Duodenal mucosa (tissue), 2 donors: ENCODE results near the gene PMF1.

ENCODE experiments used
- H3K27ac ChIP-seq: one replicate; pipeline ENCODE4 v1.7.0; 2013; ENCODE audit warnings: low read depth, low read length
- H3K27me3 ChIP-seq, 2 donors: one replicate each; pipeline ENCODE4 v1.7.0; 2013; ENCODE audit warnings: low read length in 2 of 2, control low read depth in 1 of 2; ENCODE audit not compliant: insufficient read depth in 2 of 2, control insufficient read depth in 1 of 2
- H3K36me3 ChIP-seq, 2 donors: one replicate each; pipeline ENCODE4 v1.7.0; 2013; ENCODE audit warnings: low read length in 2 of 2, control low read depth in 1 of 2; ENCODE audit not compliant: insufficient read depth in 2 of 2, control insufficient read depth in 1 of 2
- H3K4me1 ChIP-seq, 2 donors: one replicate each; pipeline ENCODE4 v1.7.0; 2013; ENCODE audit warnings: low read length in 2 of 2, control low read depth in 1 of 2; ENCODE audit not compliant: insufficient read depth in 2 of 2, control insufficient read depth in 1 of 2
- H3K4me3 ChIP-seq, 2 donors: one replicate each; pipeline ENCODE4 v1.7.0; 2013; ENCODE audit warnings: low read length in 2 of 2, low read depth in 1 of 2
- H3K9ac ChIP-seq, 2 donors: one replicate each; pipeline ENCODE4 v1.7.0; 2013; ENCODE audit warnings: low read length in 2 of 2, low read depth in 1 of 2
- H3K9me3 ChIP-seq, 2 donors: one replicate each; pipeline ENCODE4 v1.7.0; 2013; ENCODE audit warnings: low read length in 2 of 2, control low read depth in 1 of 2; ENCODE audit not compliant: control insufficient read depth in 1 of 2

PMF1 gene

DNA sequence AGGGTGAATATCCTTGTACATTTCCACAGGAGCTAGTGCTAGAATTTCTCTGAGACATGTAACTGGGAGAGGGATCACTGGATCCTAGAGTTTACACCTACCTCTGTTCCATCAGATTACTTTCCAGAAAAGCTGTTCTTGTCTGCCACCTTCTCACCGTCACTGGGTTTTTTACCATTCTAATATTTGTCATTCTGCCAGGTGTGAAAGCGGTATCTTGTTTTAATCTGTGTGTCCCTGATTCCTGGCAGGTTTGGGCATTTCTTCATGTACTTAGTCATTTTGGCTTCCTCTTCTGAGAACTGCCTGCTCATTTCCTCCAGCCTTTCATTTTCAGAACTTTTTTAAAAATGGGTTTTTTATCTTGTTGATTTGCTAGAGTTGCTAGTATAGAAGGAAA lies 5.1 kb downstream of the PMF1 start:
- no peaks in the 10 kb centered on the region for H3K27me3 ChIP-seq
- H3K4me3 ChIP-seq: no peak overlapping the region
- peaks cover 9 to 26% of the 10 kb centered on the region in 2 donors for H3K36me3 ChIP-seq
- H3K9me3 ChIP-seq: no peaks in the 10 kb centered on the region
- H3K27ac ChIP-seq: no peak overlapping the region
- H3K9ac ChIP-seq: no peak overlapping the region
- H3K4me1 ChIP-seq: peaks cover 7 to 13% of the 10 kb centered on the region in 2 donors

DNA sequence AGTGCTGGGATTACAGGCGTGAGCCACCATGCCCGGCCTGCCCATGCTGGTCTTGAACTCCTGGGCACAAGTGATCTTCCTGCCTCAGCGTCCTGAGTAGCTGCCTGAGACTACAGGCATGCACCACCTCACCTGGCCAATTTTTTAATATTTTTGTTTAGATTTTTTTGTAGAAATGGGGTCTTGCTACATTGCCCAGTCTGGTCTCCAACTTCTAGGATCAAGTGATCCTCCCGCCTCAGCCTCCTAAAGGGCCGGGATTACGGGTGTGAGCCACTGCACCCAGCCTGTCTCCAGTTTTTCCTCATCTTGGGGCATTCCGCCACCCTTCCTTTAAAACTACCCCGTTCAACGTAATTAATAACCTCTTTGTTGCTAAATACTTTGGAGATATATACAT lies 7.4 kb downstream of the PMF1 start:
- Histone ChIP-seq H3K36me3 (peaks cover 19 to 36% of the 10 kb centered on the region in 2 donors), H3K9me3 (no peaks in the 10 kb centered on the region), H3K4me3 (no peak overlapping the region), H3K27me3 (no peaks in the 10 kb centered on the region), H3K4me1 (peaks cover 0 to 7% of the 10 kb centered on the region in 2 donors), H3K27ac (no peak overlapping the region), H3K9ac (no peak overlapping the region)

DNA sequence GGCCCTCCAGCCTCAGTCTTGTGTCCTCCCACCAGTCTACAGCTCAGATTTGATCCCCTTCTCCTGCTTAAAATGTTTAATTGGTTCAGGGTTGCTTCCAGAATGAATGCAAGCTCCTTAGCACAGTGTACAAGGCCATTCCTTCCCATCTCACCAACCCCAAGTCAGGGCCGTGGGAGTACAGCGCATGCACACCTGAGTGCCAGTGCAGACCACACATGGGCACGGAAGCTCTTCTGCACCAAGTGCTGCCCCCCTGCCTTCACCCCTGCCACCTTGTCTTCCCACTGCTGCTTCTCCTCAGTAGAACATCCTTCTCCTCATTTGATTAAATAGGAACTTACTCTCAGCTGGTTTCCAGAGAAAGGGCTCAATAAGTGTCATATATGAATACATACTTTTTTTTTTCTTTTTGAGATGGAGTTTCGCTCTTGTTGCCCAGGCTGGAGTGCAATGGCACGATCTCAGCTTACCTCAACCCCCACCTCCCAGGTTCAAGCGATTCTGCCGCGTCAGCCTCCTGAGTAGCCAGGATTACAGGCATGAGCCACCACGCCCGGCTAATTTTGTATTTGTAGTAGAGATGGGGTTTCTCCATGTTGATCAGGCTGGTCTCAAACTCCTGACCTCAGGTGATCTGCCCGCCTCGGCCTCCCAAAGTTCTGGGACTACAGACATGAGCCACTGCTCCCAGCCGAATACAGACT lies 9.3 kb downstream of the PMF1 start:
- H3K27ac ChIP-seq: no peak overlapping the region
- H3K9ac ChIP-seq: no peak overlapping the region
- H3K4me1 ChIP-seq: peaks cover 0 to 7% of the 10 kb centered on the region in 2 donors
- H3K4me3 ChIP-seq: no peak overlapping the region
- no peaks in the 10 kb centered on the region for H3K9me3 ChIP-seq
- H3K36me3 ChIP-seq: peaks cover 19 to 45% of the 10 kb centered on the region in 2 donors
- H3K27me3 ChIP-seq: no peaks in the 10 kb centered on the region

DNA sequence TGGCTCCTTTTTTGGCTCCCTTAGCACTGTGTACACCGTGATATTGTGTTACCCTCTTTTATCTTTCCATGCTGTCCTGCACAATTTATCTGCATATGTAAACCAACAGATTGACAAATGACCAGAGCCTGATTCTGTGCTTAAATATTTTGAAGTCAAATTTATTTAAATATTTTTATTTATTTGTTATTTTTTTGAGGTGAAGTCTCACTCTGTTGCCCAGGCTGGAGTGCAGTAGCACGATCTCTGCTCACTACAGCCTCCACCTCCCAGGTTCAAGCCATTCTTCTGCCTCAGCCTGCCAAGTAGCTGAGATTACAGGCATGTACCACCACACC lies 12.8 kb downstream of the PMF1 start:
- H3K9ac ChIP-seq: no peak overlapping the region
- H3K27ac ChIP-seq: no peak overlapping the region
- H3K36me3 ChIP-seq: peaks cover 19 to 54% of the 10 kb centered on the region in 2 donors
- H3K4me1 ChIP-seq: no peaks in the 10 kb centered on the region
- no peaks in the 10 kb centered on the region for H3K9me3 ChIP-seq
- H3K4me3 ChIP-seq: no peak overlapping the region
- no peaks in the 10 kb centered on the region for H3K27me3 ChIP-seq

- Histone ChIP-seq H3K4me1 (no peaks in the 10 kb centered on the region), H3K27ac (no peak overlapping the region), H3K9ac (no peak overlapping the region), H3K9me3 (no peaks in the 10 kb centered on the region), H3K36me3 (peaks cover 19 to 50% of the 10 kb centered on the region in 2 donors), H3K27me3 (no peaks in the 10 kb centered on the region), H3K4me3 (no peak overlapping the region)
Measured at GRCh38 chr1:156226116-156226538, 13.3 kb downstream of the PMF1 start.

DNA sequence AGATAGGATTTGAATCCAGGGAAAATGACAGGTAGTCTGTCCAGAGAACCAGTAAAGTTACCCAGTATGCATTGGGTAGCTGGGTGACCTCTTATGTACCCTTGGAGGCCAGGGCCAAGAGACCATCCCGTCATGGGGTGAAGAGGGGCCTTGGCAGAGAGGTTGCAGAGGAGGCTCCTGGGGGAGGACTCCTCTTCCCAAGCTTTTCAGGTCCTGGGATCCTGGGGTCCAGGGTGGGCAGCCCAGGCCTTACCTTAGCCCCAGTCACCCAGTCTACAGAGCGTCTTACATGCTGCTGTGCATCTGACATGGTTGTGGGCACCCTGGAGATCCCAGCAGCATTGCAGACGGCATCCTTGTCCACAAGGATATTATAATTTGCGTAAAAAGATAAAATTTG lies 14.0 kb downstream of the PMF1 start:
- H3K27me3 ChIP-seq: no peaks in the 10 kb centered on the region
- H3K9ac ChIP-seq: no peak overlapping the region
- no peaks in the 10 kb centered on the region for H3K9me3 ChIP-seq
- no peaks in the 10 kb centered on the region for H3K4me1 ChIP-seq
- no peak overlapping the region for H3K4me3 ChIP-seq
- peaks cover 16 to 43% of the 10 kb centered on the region in 2 donors for H3K36me3 ChIP-seq
- no peak overlapping the region for H3K27ac ChIP-seq

- H3K27me3 ChIP-seq: no peaks in the 10 kb centered on the region
- H3K4me3 ChIP-seq: no peak overlapping the region
- H3K36me3 ChIP-seq: peaks cover 3 to 36% of the 10 kb centered on the region in 2 donors
- H3K27ac ChIP-seq: no peak overlapping the region
- H3K4me1 ChIP-seq: no peaks in the 10 kb centered on the region
- no peaks in the 10 kb centered on the region for H3K9me3 ChIP-seq
- H3K9ac ChIP-seq: no peak overlapping the region
Measured at GRCh38 chr1:156228501-156228900, 15.7 kb downstream of the PMF1 start.

- Histone ChIP-seq H3K9me3 (no peaks in the 10 kb centered on the region), H3K4me3 (no peak overlapping the region), H3K36me3 (peaks cover 0 to 37% of the 10 kb centered on the region in 2 donors), H3K27ac (no peak overlapping the region), H3K9ac (no peak overlapping the region), H3K4me1 (no peaks in the 10 kb centered on the region), H3K27me3 (no peaks in the 10 kb centered on the region)
Measured at GRCh38 chr1:156229809-156230472, 17.1 kb downstream of the PMF1 start.

GRCh38 chr1:156230473-156230837 lies 17.6 kb downstream of the PMF1 start:
- Histone ChIP-seq H3K27me3 (no peaks in the 10 kb centered on the region), H3K4me3 (no peak overlapping the region), H3K36me3 (peaks cover 0 to 37% of the 10 kb centered on the region in 2 donors), H3K9ac (no peak overlapping the region), H3K4me1 (no peaks in the 10 kb centered on the region), H3K9me3 (no peaks in the 10 kb centered on the region), H3K27ac (no peak overlapping the region)

DNA sequence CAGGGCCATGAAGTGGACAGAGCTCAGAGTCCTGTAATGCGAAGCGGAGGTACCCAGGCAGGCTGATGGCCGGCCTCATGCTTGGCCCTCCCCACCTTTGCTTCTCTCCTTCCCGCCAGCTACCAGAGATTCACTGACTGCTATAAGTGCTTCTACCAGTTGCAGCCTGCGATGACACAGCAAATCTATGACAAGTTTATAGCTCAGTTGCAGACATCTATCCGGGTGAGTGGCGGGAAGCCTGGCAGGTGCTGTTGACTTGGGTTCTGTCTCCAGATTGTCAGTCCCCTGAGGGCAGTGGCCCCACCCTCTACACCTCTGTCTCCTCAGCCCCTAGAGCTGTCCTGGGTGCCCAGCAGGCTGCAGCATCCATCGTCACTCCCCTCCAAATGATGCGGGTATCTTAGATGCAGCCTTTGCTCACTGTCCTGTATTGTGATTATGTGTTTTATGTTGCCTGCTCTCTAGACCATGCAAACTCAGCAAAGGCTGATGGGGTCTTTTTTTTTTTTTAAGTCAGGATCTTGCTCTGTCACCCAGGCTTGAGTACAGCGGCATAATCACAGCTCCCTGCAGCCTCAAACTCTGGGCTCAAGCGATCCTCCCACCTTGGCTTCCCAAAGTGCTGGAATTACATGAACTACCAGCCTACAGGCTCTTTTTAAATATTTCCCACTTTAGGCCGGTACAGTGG lies 19.5 kb downstream of the PMF1 start:
- no peaks in the 10 kb centered on the region for H3K27me3 ChIP-seq

More for the DNA sequence above, 19.5 kb downstream of the PMF1 start:
- Histone ChIP-seq H3K27ac (no peak overlapping the region), H3K9me3 (no peaks in the 10 kb centered on the region), H3K4me1 (no peaks in the 10 kb centered on the region), H3K4me3 (no peak overlapping the region), H3K36me3 (peaks cover 7 to 44% of the 10 kb centered on the region in 2 donors), H3K9ac (no peak overlapping the region)
